Stomach (tissue), 9 donors: ENCODE data around the gene ITPKB. TPM values are rescaled to one million over a fixed set of nuclear protein-coding genes. Genes with fewer than 3 reads are reported as not detected.

ENCODE experiments used
- DNase-seq, 2 donors: peaks; one replicate each; pipeline versions ENCODE4 v3.0.0 to v3.0.0-alpha.2; 2013 to 2019
- H3K27ac ChIP-seq, 5 donors: fragments of 200-600 bp in 4 of 5; sonication (generic) in 4 of 5; one replicate each; pipeline ENCODE4 v1.5.1; 2013 to 2019; ENCODE audit warnings: mild to moderate bottlenecking in 1 of 5, moderate library complexity in 1 of 5
- H3K27me3 ChIP-seq, 3 donors: fragments of 200-600 bp; sonication (generic); one replicate each; pipeline ENCODE4 v1.5.1; 2017 to 2019; ENCODE audit warnings: mixed run types in 1 of 3
- H3K36me3 ChIP-seq, 4 donors: fragments of 200-600 bp; sonication (generic); 1 replicate in 3 of 4; 2 replicates in 1 of 4; pipeline ENCODE4 v1.5.1; 2016 to 2019
- H3K4me1 ChIP-seq, 4 donors: fragments of 200-600 bp; sonication (generic); one replicate each; pipeline ENCODE4 v1.5.1; 2016 to 2019
- H3K4me3 ChIP-seq, 4 donors: fragments of 200-600 bp; sonication (generic) in 3 of 4; one replicate each; pipeline ENCODE4 v1.5.1; 2016 to 2019; ENCODE audit warnings: mild to moderate bottlenecking in 1 of 4
- H3K9me3 ChIP-seq, 4 donors: fragments of 200-600 bp; sonication (generic); one replicate each; pipeline ENCODE4 v1.5.1; 2016 to 2019
- CTCF ChIP-seq, 7 experiments: fragments of 450-650 bp in 4 of 7; fragments of 200-600 bp in 3 of 7; sonication (generic) in 3 of 7; IDR thresholded peaks; one replicate each; pipeline ENCODE4 v1.5.1; 2016 to 2019; ENCODE audit warnings: antibody characterized with exemption in 7 of 7, control low read depth in 2 of 7, mild to moderate bottlenecking in 1 of 7
- EP300 ChIP-seq: sonication (generic); formaldehyde crosslinking; IDR thresholded peaks from one replicate; pipeline ENCODE4 v1.6.1; 2017; ENCODE audit warnings: antibody characterized with exemption
- POLR2A ChIP-seq, 4 donors: fragments of 450-650 bp; IDR thresholded peaks; one replicate each; pipeline ENCODE4 v1.6.1; 2016; ENCODE audit warnings: antibody characterized with exemption in 4 of 4, control low read depth in 2 of 4, mild to moderate bottlenecking in 1 of 4, moderate library complexity in 1 of 4
- POLR2AphosphoS5 ChIP-seq, 3 donors: sonication (generic); formaldehyde crosslinking; IDR thresholded peaks; one replicate each; pipeline ENCODE4 v1.6.1; 2016; ENCODE audit warnings: antibody characterized with exemption in 3 of 3
- WGBS, 5 donors: extraction: QIAGEN DNeasy Blood & Tissue Kit in 3 of 5; methylation state at CpG; one replicate each; pipeline versions ENCODE4 v1.1.5 to v1.1.7; 2013 to 2018; 5-methylcytosine and 5-hydroxymethylcytosine counted together
- intact Hi-C: fragments of 100-400 bp; cut with DNase I; formaldehyde crosslinking; loops from one replicate; pipeline ENCODE4 v1.15.1; 2023; ENCODE audit warnings: low total_unique reads
- polyA plus RNA-seq, 3 donors: library from polyadenylated mRNA; stranded (reverse); fragments of 200-250 nt; gene quantifications; one replicate each; pipeline ENCODE4 v1.2.3, GENCODE V29; 2013
- total RNA-seq, 5 donors: library from RNA; depleted of rRNA; stranded (reverse); fragments of >200 nt; gene quantifications; one replicate each; pipeline versions ENCODE4 v1.1.0 to v1.2.3, GENCODE V29; 2014 to 2016
- donor health status: healthy with polysubstance abuse.
- donor health status: Bipolar disorder and iron deficiency.
- donor health status: healthy.

The ITPKB gene
- total and polyA plus RNA-seq, 8 donors: 3.8 to 38.8 (median 19.1) TPM

GRCh38 chr1:226708342-226708780 lies 30.7 kb downstream of the ITPKB start:
- Histone ChIP-seq H3K4me3 (no peak overlapping the region), H3K36me3 (no peaks in the 10 kb centered on the region), H3K9me3 (no peaks in the 10 kb centered on the region), H3K27ac (peak overlapping the region in 4 of 5 donors; percentile 62 to 99 (median 74)), H3K27me3 (no peaks in the 10 kb centered on the region), H3K4me1 (peaks cover 40 to 72% (median 53%) of the 10 kb centered on the region in 4 donors)
- intact Hi-C loops: no loop called here
- no peak for DNase-seq
- TF ChIP-seq POLR2AphosphoS5 (IDR thresholded peaks at IDR 0.05): peak in 2 of 3 donors; percentile 34 to 80
- TF ChIP-seq POLR2A (IDR thresholded peaks at IDR 0.05): no peak
- WGBS, 5 donors: 26 to 39% (median 34%) methylated on average over 6 of the region's 6 CpGs

- Histone ChIP-seq H3K27me3 (no peaks in the 10 kb centered on the region), H3K4me1 (peaks cover 44 to 68% (median 53%) of the 10 kb centered on the region in 4 donors), H3K4me3 (no peak overlapping the region), H3K9me3 (no peaks in the 10 kb centered on the region), H3K36me3 (no peaks in the 10 kb centered on the region), H3K27ac (peak overlapping the region in 3 of 5 donors; percentile 2 to 99 (median 24))
- DNase-seq: no peak
- WGBS, 5 donors: 59 to 77% (median 66%) methylated on average over 4 of the region's 4 CpGs
- intact Hi-C loops: no loop called here
- TF ChIP-seq CTCF (IDR thresholded peaks at IDR 0.05) (no peak), POLR2AphosphoS5 (IDR thresholded peaks at IDR 0.05) (no peak), EP300 (no peak), POLR2A (IDR thresholded peaks at IDR 0.05) (no peak)
Observed at GRCh38 chr1:226706684-226707083, 32.4 kb downstream of the ITPKB start.

DNA sequence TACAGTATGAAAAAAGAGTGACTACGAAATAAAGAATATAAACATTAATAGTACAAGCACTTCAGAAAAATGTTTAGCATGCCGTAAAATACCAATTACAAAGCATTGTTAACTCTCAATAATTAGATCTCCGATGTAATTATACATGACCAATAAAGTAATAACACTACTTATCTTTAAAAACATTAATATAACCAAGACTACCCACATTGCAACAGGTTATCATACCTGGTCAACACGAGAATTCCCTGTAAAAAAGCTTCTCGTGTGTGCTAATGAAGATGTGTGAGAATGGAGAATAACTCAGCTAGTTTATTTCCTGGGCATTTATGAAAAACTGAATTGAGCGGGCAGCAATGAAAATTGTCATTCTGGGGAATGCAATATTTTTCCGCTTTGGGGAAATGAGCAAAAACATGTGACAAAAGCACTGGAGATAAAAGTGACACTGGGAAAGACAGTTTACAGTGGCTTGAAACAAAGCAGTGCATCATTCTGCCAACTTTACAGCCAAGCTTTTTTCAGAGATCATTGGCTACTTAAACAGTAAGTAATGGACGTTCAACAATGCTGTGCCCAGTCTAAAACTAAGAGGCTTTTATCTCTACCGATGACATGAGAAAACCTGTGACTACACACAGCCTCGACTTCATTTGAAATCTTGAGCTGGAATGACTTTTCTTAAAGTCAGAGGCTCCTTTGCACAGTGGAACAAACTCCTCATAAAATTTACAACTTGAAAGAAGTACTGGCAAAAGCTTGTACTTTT lies 34.7 kb downstream of the ITPKB start:
- peak overlapping the region in 4 of 5 donors; percentile 95 to 99 (median 98) for H3K27ac ChIP-seq
- intact Hi-C loops: no loop called here
- no peak for DNase-seq
- no peaks in the 10 kb centered on the region for H3K36me3 ChIP-seq
- peaks cover 27 to 58% (median 43%) of the 10 kb centered on the region in 4 donors for H3K4me1 ChIP-seq
- no peaks in the 10 kb centered on the region for H3K9me3 ChIP-seq
- H3K27me3 ChIP-seq: no peaks in the 10 kb centered on the region
- peak overlapping the region in 2 of 4 donors; percentile 49 to 66 for H3K4me3 ChIP-seq
- TF ChIP-seq POLR2AphosphoS5 (IDR thresholded peaks at IDR 0.05): peak in 1 of 3 donors; percentile 1
- no peak for TF ChIP-seq POLR2A (IDR thresholded peaks at IDR 0.05)
- WGBS, 5 donors: 72 to 77% (median 73%) methylated on average over 10 of the region's 10 CpGs

- Histone ChIP-seq H3K27ac (peak overlapping the region; percentile 95 to 100 (median 98)), H3K4me1 (peaks cover 18 to 58% (median 37%) of the 10 kb centered on the region in 4 donors), H3K36me3 (no peaks in the 10 kb centered on the region), H3K27me3 (no peaks in the 10 kb centered on the region), H3K4me3 (peak overlapping the region; percentile 49 to 66 (median 64)), H3K9me3 (no peaks in the 10 kb centered on the region)
- intact Hi-C loops: no loop called here
- 0 to 1% (median 1%) methylated on average over 31 to 62 of the region's 62 CpGs for WGBS, 5 donors
- DNase-seq: peak; percentile 74 to 94
- peak in 2 of 4 donors; percentile 7 to 11 for TF ChIP-seq POLR2A (IDR thresholded peaks at IDR 0.05)
- TF ChIP-seq CTCF (IDR thresholded peaks at IDR 0.05): no peak
- TF ChIP-seq POLR2AphosphoS5 (IDR thresholded peaks at IDR 0.05): peak; percentile 71 to 88 (median 88)
Observed at GRCh38 chr1:226702957-226703831, 35.9 kb downstream of the ITPKB start.

DNA sequence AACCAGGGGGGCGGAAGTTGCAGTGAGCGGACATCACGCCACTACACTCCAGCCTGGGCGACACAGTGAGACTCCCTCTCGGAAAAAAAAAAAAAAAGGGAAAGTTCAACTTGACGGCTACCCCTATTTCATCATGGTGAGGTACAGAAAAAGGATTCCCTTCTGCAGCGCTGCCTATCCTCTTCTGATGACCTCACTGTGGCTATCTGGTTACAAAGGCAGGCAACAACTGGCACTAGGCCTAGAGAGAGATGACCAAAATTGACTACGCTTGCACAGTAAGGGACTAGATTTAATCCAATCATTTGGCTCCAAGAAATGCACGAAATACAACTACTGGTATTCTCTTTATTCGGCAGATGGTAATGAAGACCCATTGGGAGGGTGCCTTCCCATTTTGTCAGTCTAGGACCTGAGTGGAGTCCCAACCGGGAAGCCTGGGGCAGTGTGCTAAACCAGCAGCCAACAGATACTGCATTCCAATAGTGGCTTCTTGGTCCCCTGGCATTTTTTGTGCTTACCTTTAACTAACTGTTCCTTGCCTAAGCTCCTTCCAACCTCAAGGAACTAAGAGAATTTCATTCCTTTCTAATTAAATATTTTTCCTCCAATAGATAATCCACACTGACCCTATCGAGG lies 36.6 kb downstream of the ITPKB start:
- H3K4me1 ChIP-seq: peaks cover 18 to 63% (median 40%) of the 10 kb centered on the region in 4 donors
- peak overlapping the region; percentile 49 to 66 (median 64) for H3K4me3 ChIP-seq

More for the DNA sequence above, 36.6 kb downstream of the ITPKB start:
- no peaks in the 10 kb centered on the region for H3K9me3 ChIP-seq
- H3K27me3 ChIP-seq: no peaks in the 10 kb centered on the region
- no peaks in the 10 kb centered on the region for H3K36me3 ChIP-seq
- peak overlapping the region; percentile 78 to 99 (median 98) for H3K27ac ChIP-seq
- DNase-seq: no peak
- TF ChIP-seq POLR2A (IDR thresholded peaks at IDR 0.05) (no peak), EP300 (no peak), POLR2AphosphoS5 (IDR thresholded peaks at IDR 0.05) (peak; percentile 23 to 79 (median 51)), CTCF (IDR thresholded peaks at IDR 0.05) (no peak)
- WGBS, 5 donors: 49 to 65% (median 50%) methylated on average over 12 of the region's 12 CpGs
- intact Hi-C loops: no loop called here
